Esophagus muscularis mucosa (tissue), 4 donors: ENCODE data around the gene GPS1. TPM values are rescaled to one million over a fixed set of nuclear protein-coding genes. Genes with fewer than 3 reads are reported as not detected.

ENCODE experiments used
- DNase-seq: peaks from one replicate; pipeline ENCODE4 v3.0.0-alpha.2; 2017; ENCODE audit errors: extremely low spot score
- H3K27ac ChIP-seq, 4 donors: fragments of 200-600 bp; sonication (generic); replicated peaks in 1 of 4; 1 replicate in 3 of 4; 2 replicates in 1 of 4; pipeline ENCODE4 v1.5.1; 2016 to 2019; ENCODE audit warnings: mild to moderate bottlenecking in 1 of 4
- H3K27me3 ChIP-seq, 4 donors: fragments of 200-600 bp; sonication (generic); one replicate each; pipeline versions ENCODE4 v1.5.1 to v1.6.0; 2016 to 2019
- H3K36me3 ChIP-seq, 4 donors: fragments of 200-600 bp; sonication (generic); one replicate each; pipeline ENCODE4 v1.5.1; 2016 to 2019
- H3K4me1 ChIP-seq, 4 donors: fragments of 200-600 bp; sonication (generic); one replicate each; pipeline ENCODE4 v1.5.1; 2016 to 2019
- H3K4me3 ChIP-seq, 4 donors: fragments of 200-600 bp; sonication (generic); 1 replicate in 2 of 4; 2 replicates in 2 of 4; pipeline ENCODE4 v1.5.1; 2016 to 2019; ENCODE audit warnings: mild to moderate bottlenecking in 4 of 4, moderate library complexity in 1 of 4
- H3K9me3 ChIP-seq, 4 donors: fragments of 200-600 bp; sonication (generic); 1 replicate in 3 of 4; 2 replicates in 1 of 4; pipeline ENCODE4 v1.5.1; 2016 to 2019
- CTCF ChIP-seq, 3 experiments: fragments of 200-600 bp in 2 of 3; fragments of 450-650 bp in 1 of 3; sonication (generic) in 2 of 3; IDR thresholded peaks; one replicate each; pipeline ENCODE4 v1.5.1; 2017 to 2019; ENCODE audit warnings: antibody characterized with exemption in 3 of 3, mild to moderate bottlenecking in 2 of 3, moderate library complexity in 1 of 3
- EP300 ChIP-seq: sonication (generic); formaldehyde crosslinking; IDR thresholded peaks from one replicate; pipeline ENCODE4 v1.6.1; 2017; ENCODE audit warnings: antibody characterized with exemption
- POLR2A ChIP-seq: fragments of 450-650 bp; IDR thresholded peaks from one replicate; pipeline ENCODE4 v1.6.1; 2017; ENCODE audit warnings: antibody characterized with exemption, moderate library complexity, mild to moderate bottlenecking, low read depth
- POLR2AphosphoS5 ChIP-seq, 2 donors: sonication (generic); formaldehyde crosslinking; IDR thresholded peaks; one replicate each; pipeline ENCODE4 v1.6.1; 2017; ENCODE audit warnings: antibody characterized with exemption in 2 of 2
- WGBS: methylation state at CpG from one replicate; pipeline ENCODE4 v1.1.5; 2018; 5-methylcytosine and 5-hydroxymethylcytosine counted together
- intact Hi-C: fragments of 100-400 bp; cut with DNase I; formaldehyde crosslinking; loops from one replicate; pipeline ENCODE4 v1.15.1; 2023
- total RNA-seq, 4 donors: library from RNA; depleted of rRNA; stranded (reverse); fragments of >200 nt; gene quantifications; one replicate each; pipeline versions ENCODE4 v1.1.0 to v1.2.1, GENCODE V29; 2016

Gene GPS1
- total RNA-seq, 4 donors from 2014 or later = 64.4 to 108 (median 85.4) TPM

GRCh38 chr17:82055965-82056728 is 4.4 kb downstream of the GPS1 start:
- WGBS = 91% methylated on average over 14 of the region's 28 CpGs
- intact Hi-C loops = no loop called here

GRCh38 chr17:82056729-82057621 is 5.3 kb downstream of the GPS1 start:
- 66% methylated on average over 8 of the region's 29 CpGs for WGBS
- Histone ChIP-seq H3K4me1 (peaks cover 14 to 31% (median 21%) of the 10 kb centered on the region in 4 donors), H3K9me3 (no peaks in the 10 kb centered on the region), H3K4me3 (no peak overlapping the region), H3K27ac (no peak overlapping the region), H3K27me3 (no peaks in the 10 kb centered on the region), H3K36me3 (peaks cover 55 to 89% (median 87%) of the 10 kb centered on the region in 4 donors)
- no peak for DNase-seq
- intact Hi-C loops = no loop called here
- TF ChIP-seq EP300 = no peak
- TF ChIP-seq CTCF (IDR thresholded peaks at IDR 0.05) = no peak
- TF ChIP-seq POLR2A = no peak
- TF ChIP-seq POLR2AphosphoS5 (IDR thresholded peaks at IDR 0.05) = no peak

More at GRCh38 chr17:82055965-82056728, 4.4 kb downstream of the GPS1 start:
- Histone ChIP-seq H3K27me3 (no peaks in the 10 kb centered on the region), H3K4me1 (peaks cover 14 to 33% (median 21%) of the 10 kb centered on the region in 4 donors), H3K4me3 (no peak overlapping the region), H3K9me3 (no peaks in the 10 kb centered on the region), H3K27ac (no peak overlapping the region), H3K36me3 (peaks cover 50 to 80% (median 79%) of the 10 kb centered on the region in 4 donors)
- TF ChIP-seq CTCF (IDR thresholded peaks at IDR 0.05) = no peak
- TF ChIP-seq POLR2AphosphoS5 (IDR thresholded peaks at IDR 0.05) = no peak
- TF ChIP-seq EP300 = no peak
- TF ChIP-seq POLR2A = no peak
- DNase-seq = no peak

GRCh38 chr17:82058230-82058854 is 6.6 kb downstream of the GPS1 start:
- Histone ChIP-seq H3K36me3 (peaks cover 64 to 99% (median 99%) of the 10 kb centered on the region in 4 donors), H3K4me1 (peaks cover 3 to 22% (median 9%) of the 10 kb centered on the region in 4 donors), H3K27ac (no peak overlapping the region), H3K27me3 (no peaks in the 10 kb centered on the region), H3K9me3 (no peaks in the 10 kb centered on the region), H3K4me3 (no peak overlapping the region)
- TF ChIP-seq POLR2A (no peak), POLR2AphosphoS5 (IDR thresholded peaks at IDR 0.05) (no peak), EP300 (no peak), CTCF (IDR thresholded peaks at IDR 0.05) (no peak)
- intact Hi-C loops = no loop called here
- no peak for DNase-seq
- 81% methylated on average over 10 of the region's 17 CpGs for WGBS

- Histone ChIP-seq H3K4me1 (peaks cover 1 to 22% (median 8%) of the 10 kb centered on the region in 4 donors), H3K27ac (no peak overlapping the region), H3K36me3 (peaks cover 63 to 100% (median 99%) of the 10 kb centered on the region in 4 donors), H3K9me3 (no peaks in the 10 kb centered on the region), H3K27me3 (no peaks in the 10 kb centered on the region), H3K4me3 (no peak overlapping the region)
- intact Hi-C loops = no loop called here
- WGBS = 52% methylated on average over 10 of the region's 10 CpGs
- DNase-seq = no peak
- TF ChIP-seq POLR2AphosphoS5 (IDR thresholded peaks at IDR 0.05) (no peak), CTCF (IDR thresholded peaks at IDR 0.05) (no peak), POLR2A (no peak)
Observed at GRCh38 chr17:82058855-82059249, 7.2 kb downstream of the GPS1 start.
